Neural progenitor cell (in vitro differentiated cells): Measurements from ENCODE around the gene SNX1. TPM values are rescaled to one million over a fixed set of nuclear protein-coding genes. Genes with fewer than 3 reads are reported as not detected.

Experiments
- DNase-seq: peaks from one replicate; pipeline ENCODE4 v3.0.0-alpha.2; 2016; ENCODE audit warnings: low spot score
- H2AFZ ChIP-seq: fragments of 200-600 bp; sonication (generic); replicated peaks from 2 replicates; pipeline ENCODE4 v1.6.1; 2016; ENCODE audit warnings: antibody characterized with exemption
- H3F3A ChIP-seq: fragments of 200-600 bp; sonication (generic); 2 replicates; pipeline ENCODE4 v1.6.1; 2016; ENCODE audit warnings: antibody characterized with exemption, low read depth
- H3K27ac ChIP-seq: fragments of 200-600 bp; sonication (generic); 2 replicates; pipeline ENCODE4 v1.5.1; 2016; ENCODE audit warnings: mild to moderate bottlenecking
- H3K27me3 ChIP-seq: fragments of 200-600 bp; sonication (generic); 2 replicates; pipeline ENCODE4 v1.6.1; 2016; ENCODE audit warnings: mild to moderate bottlenecking, moderate library complexity
- H3K36me3 ChIP-seq: fragments of 200-600 bp; sonication (generic); 2 replicates; pipeline ENCODE4 v1.5.1; 2016
- H3K4me1 ChIP-seq: fragments of 200-600 bp; sonication (generic); 2 replicates; pipeline ENCODE4 v1.6.1; 2016; ENCODE audit warnings: mixed run types
- H3K4me2 ChIP-seq: fragments of 200-600 bp; sonication (generic); 2 replicates; pipeline ENCODE4 v1.6.1; 2016
- H3K4me3 ChIP-seq: fragments of 200-600 bp; sonication (generic); 2 replicates; pipeline ENCODE4 v1.5.1; 2016
- H3K79me2 ChIP-seq: fragments of 200-600 bp; sonication (generic); 2 replicates; pipeline ENCODE4 v1.6.1; 2016; ENCODE audit warnings: low read depth
- H3K9ac ChIP-seq: fragments of 200-600 bp; sonication (generic); 2 replicates; pipeline ENCODE4 v1.6.1; 2016
- H3K9me3 ChIP-seq: fragments of 200-600 bp; sonication (generic); 2 replicates; pipeline ENCODE4 v1.5.1; 2016; ENCODE audit warnings: low read depth
- H4K20me1 ChIP-seq: fragments of 200-600 bp; sonication (generic); 2 replicates; pipeline ENCODE4 v1.6.1; 2016; ENCODE audit warnings: low read depth
- H3K27ac Mint-ChIP-seq: 3 replicates; pipeline ENCODE4 v1.8.0; 2021; ENCODE audit warnings: mixed read lengths
- H3K27me3 Mint-ChIP-seq: 2 replicates; pipeline ENCODE4 v1.8.0; 2022; ENCODE audit warnings: low read depth, mild to moderate bottlenecking, inconsistent platforms, moderate library complexity, mixed read lengths; ENCODE audit not compliant: insufficient read depth
- H3K36me3 Mint-ChIP-seq: 3 replicates; pipeline ENCODE4 v1.8.0; 2021; ENCODE audit warnings: mixed read lengths
- H3K4me1 Mint-ChIP-seq: 3 replicates; pipeline ENCODE4 v1.8.0; 2021; ENCODE audit warnings: mixed read lengths
- H3K4me3 Mint-ChIP-seq: 3 replicates; pipeline ENCODE4 v1.8.0; 2021; ENCODE audit warnings: mild to moderate bottlenecking, moderate library complexity, mixed read lengths
- H3K9me3 Mint-ChIP-seq: 3 replicates; pipeline ENCODE4 v1.8.0; 2020; ENCODE audit warnings: mixed read lengths
- CTCF ChIP-seq: fragments of 200-600 bp; sonication (generic); IDR thresholded peaks from 2 replicates; pipeline ENCODE4 v1.5.1; 2017; ENCODE audit warnings: antibody characterized with exemption, mild to moderate bottlenecking
- EZH2 ChIP-seq: fragments of 200-600 bp; sonication (generic); IDR thresholded peaks from 2 replicates; pipeline ENCODE4 v1.6.1; 2017; ENCODE audit warnings: antibody characterized with exemption, mild to moderate bottlenecking, moderate library complexity
- EZH2phosphoT487 ChIP-seq: fragments of 200-600 bp; sonication (generic); IDR thresholded peaks from 2 replicates; pipeline ENCODE4 v1.6.1; 2017; ENCODE audit warnings: antibody characterized with exemption
- small RNA-seq: library from RNA; depleted of rRNA; stranded (forward); fragments of <200 nt; gene quantifications from one replicate; pipeline ENCODE3, GENCODE V24; 2015
- total RNA-seq: library from RNA; depleted of rRNA; stranded (reverse); fragments of >200 nt; gene quantifications from 2 replicates; pipeline ENCODE4 v1.2.3, GENCODE V29; 2015; ENCODE audit warnings: low replicate concordance

The SNX1 gene
- total RNA-seq, 1 donor from 2014 or later, result 24.0 TPM

- H3K4me2 ChIP-seq, result no peak overlapping the region
- Mint-ChIP-seq H3K4me1 (peaks cover 15% of the 10 kb centered on the region), H3K9me3 (no peaks in the 10 kb centered on the region), H3K36me3 (peaks cover 6% of the 10 kb centered on the region), H3K27me3 (no peaks in the 10 kb centered on the region), H3K27ac (no peak overlapping the region), H3K4me3 (no peak overlapping the region)
- H3K4me1 ChIP-seq, result no peaks in the 10 kb centered on the region
- no peak overlapping the region for H3K9ac ChIP-seq
- no peaks in the 10 kb centered on the region for H3K27me3 ChIP-seq
- H3K4me3 ChIP-seq, result no peak overlapping the region
- no peak overlapping the region for H2AFZ ChIP-seq
- H3K36me3 ChIP-seq, result peaks cover 2% of the 10 kb centered on the region
- no peak for TF ChIP-seq EZH2
- TF ChIP-seq CTCF, result no peak
- TF ChIP-seq EZH2phosphoT487, result no peak
- H3K27ac ChIP-seq, result no peak overlapping the region
- H3F3A ChIP-seq, result no peaks in the 10 kb centered on the region
- no peak for DNase-seq
- H3K79me2 ChIP-seq, result no peaks in the 10 kb centered on the region
- H4K20me1 ChIP-seq, result no peaks in the 10 kb centered on the region
- no peaks in the 10 kb centered on the region for H3K9me3 ChIP-seq
Observed at GRCh38 chr15:64185146-64185911, 89.5 kb downstream of the SNX1 start.

GRCh38 chr15:64187396-64188191, 91.8 kb downstream of the SNX1 start:
- no peak for TF ChIP-seq EZH2
- TF ChIP-seq CTCF, result no peak
- peaks cover 14% of the 10 kb centered on the region for H3K4me1 ChIP-seq
- H3K9me3 ChIP-seq, result no peaks in the 10 kb centered on the region
- H4K20me1 ChIP-seq, result peaks cover 3% of the 10 kb centered on the region
- peaks cover 8% of the 10 kb centered on the region for H3K4me1 Mint-ChIP-seq
- H2AFZ ChIP-seq, result no peak overlapping the region
- H3K4me3 ChIP-seq, result no peak overlapping the region
- H3K27ac Mint-ChIP-seq, result no peak overlapping the region
- no peak overlapping the region for H3K4me3 Mint-ChIP-seq
- peaks cover 12% of the 10 kb centered on the region for H3F3A ChIP-seq
- H3K27me3 Mint-ChIP-seq, result no peaks in the 10 kb centered on the region
- no peak for DNase-seq
- H3K4me2 ChIP-seq, result no peak overlapping the region
- H3K9me3 Mint-ChIP-seq, result no peaks in the 10 kb centered on the region
- H3K36me3 ChIP-seq, result no peaks in the 10 kb centered on the region
- H3K36me3 Mint-ChIP-seq, result peaks cover 6% of the 10 kb centered on the region
- H3K79me2 ChIP-seq, result no peaks in the 10 kb centered on the region
- no peak overlapping the region for H3K9ac ChIP-seq
- no peaks in the 10 kb centered on the region for H3K27me3 ChIP-seq
- no peak overlapping the region for H3K27ac ChIP-seq

Small RNA genes lying within 50 kb of the gene (small RNA-seq; reads per million reads assigned to genes)
- not detected for gene RF00019

Other genes with a start within 250 kb of the SNX1 start
- 5.4 and 9.7 TPM in 2 replicates for gene DAPK2, start 49.5 kb upstream of the SNX1 start, total RNA-seq
- 114 and 210 TPM in 2 replicates for gene CIAO2A, start 2.1 kb upstream of the SNX1 start, total RNA-seq
- 4.0 and 6.4 TPM in 2 replicates for gene SNX22, start 55.7 kb downstream of the SNX1 start, total RNA-seq
- gene PPIB, start 67.0 kb downstream of the SNX1 start, total RNA-seq, result 109 and 137 TPM in 2 replicates